Measurements from ENCODE around the gene ORC2. TPM values are rescaled to one million over a fixed set of nuclear protein-coding genes. Genes with fewer than 3 reads are reported as not detected.
"Not testable (repeated sequence)": the region's sequence is repeated elsewhere in the genome, so short reads cannot be mapped to it uniquely, and the experiment has no call there.

Gene ORC2
- total RNA-seq, 2 experiments from 2014 or later, result 49.2 to 52.6 TPM

GRCh38 chr2:200966770-200967169 is 3.3 kb upstream of the ORC2 start:
- H3K4me3 Mint-ChIP-seq, result no peak overlapping the region
- POLR2A ChIA-PET, result no interaction called here

GRCh38 chr2:200964498-200964897 is 1.0 kb upstream of the ORC2 start:
- POLR2A ChIA-PET, result no interaction called here
- H3K27ac Mint-ChIP-seq, result peak overlapping the region; percentile 98
- DNase-seq, result no peak
- no peaks in the 10 kb centered on the region for H3K9me3 Mint-ChIP-seq
- no peaks in the 10 kb centered on the region for H3K27me3 Mint-ChIP-seq
- peak overlapping the region; percentile 93 for H3K4me3 Mint-ChIP-seq
- H3K4me1 Mint-ChIP-seq, result peaks cover 65% of the 10 kb centered on the region
- peaks cover 23% of the 10 kb centered on the region for H3K36me3 Mint-ChIP-seq (ENCODE audit: low read depth)
- CTCF ChIA-PET, result interaction anchor here (0.6 to 4.9 kb wide), 8 partner anchors 11 to 1313 kb away, joined by 3 to 42 read pairs (median 5); no protein-coding TSS in a partner anchor

More at GRCh38 chr2:200966770-200967169, 3.3 kb upstream of the ORC2 start:
- CTCF ChIA-PET, result interaction anchor here (1.0 to 4.9 kb wide), 3 partner anchors 9 to 192 kb away, joined by 4 to 42 read pairs (median 5); no protein-coding TSS in a partner anchor
- peaks cover 22% of the 10 kb centered on the region for H3K36me3 Mint-ChIP-seq (ENCODE audit: low read depth)
- H3K27ac Mint-ChIP-seq, result no peak overlapping the region
- no peaks in the 10 kb centered on the region for H3K27me3 Mint-ChIP-seq
- no peak for DNase-seq
- peaks cover 56% of the 10 kb centered on the region for H3K4me1 Mint-ChIP-seq
- no peaks in the 10 kb centered on the region for H3K9me3 Mint-ChIP-seq

GRCh38 chr2:200963918-200964252 is 425 bp upstream of the ORC2 start:
- H3K9me3 Mint-ChIP-seq, H3K27me3 Mint-ChIP-seq, POLR2A ChIA-PET, DNase-seq: not testable (repeated sequence)
- H3K4me3 Mint-ChIP-seq, result peak overlapping the region; percentile 93
- peak overlapping the region; percentile 98 for H3K27ac Mint-ChIP-seq
- peaks cover 23% of the 10 kb centered on the region for H3K36me3 Mint-ChIP-seq (ENCODE audit: low read depth)
- H3K4me1 Mint-ChIP-seq, result peaks cover 66% of the 10 kb centered on the region
- CTCF ChIA-PET, result interaction anchor here (0.6 to 4.9 kb wide), 31 partner anchors 8 to 1314 kb away, joined by 3 to 42 read pairs (median 5); no protein-coding TSS in a partner anchor

- peak overlapping the region; percentile 98 for H3K27ac Mint-ChIP-seq
- no peaks in the 10 kb centered on the region for H3K9me3 Mint-ChIP-seq
- CTCF ChIA-PET, result interaction anchor here (0.7 to 4.9 kb wide), 34 partner anchors 9 to 395 kb away, joined by 3 to 42 read pairs (median 4); partner anchors contain the start of gene FLACC1
- no peaks in the 10 kb centered on the region for H3K27me3 Mint-ChIP-seq
- H3K4me3 Mint-ChIP-seq, result peak overlapping the region; percentile 93
- H3K36me3 Mint-ChIP-seq (ENCODE audit: low read depth), result peaks cover 24% of the 10 kb centered on the region
- H3K4me1 Mint-ChIP-seq, result peaks cover 60% of the 10 kb centered on the region
- POLR2A ChIA-PET, result no interaction called here
- DNase-seq, result no peak
Measured at GRCh38 chr2:200962811-200963123, 693 bp downstream of the ORC2 start.

GRCh38 chr2:200961674-200962073 is 1.8 kb downstream of the ORC2 start:
- DNase-seq, result no peak
- ChIA-PET CTCF (interaction anchor here (0.8 to 1.2 kb wide), 3 partner anchors 16 to 147 kb away, joined by 3 to 4 read pairs (median 3); no protein-coding TSS in a partner anchor), POLR2A (no interaction called here)
- no peaks in the 10 kb centered on the region for H3K9me3 Mint-ChIP-seq
- peak overlapping the region; percentile 93 for H3K4me3 Mint-ChIP-seq
- peaks cover 29% of the 10 kb centered on the region for H3K36me3 Mint-ChIP-seq (ENCODE audit: low read depth)
- peaks cover 57% of the 10 kb centered on the region for H3K4me1 Mint-ChIP-seq
- H3K27ac Mint-ChIP-seq, result no peak overlapping the region
- no peaks in the 10 kb centered on the region for H3K27me3 Mint-ChIP-seq

- Mint-ChIP-seq H3K27ac (no peak overlapping the region), H3K27me3 (no peaks in the 10 kb centered on the region), H3K9me3 (no peaks in the 10 kb centered on the region), H3K4me1 (peaks cover 7% of the 10 kb centered on the region), H3K36me3 (ENCODE audit: low read depth) (peaks cover 38% of the 10 kb centered on the region), H3K4me3 (no peak overlapping the region)
- ChIA-PET POLR2A (no interaction called here), CTCF (no interaction called here)
- DNase-seq, result no peak
Measured at GRCh38 chr2:200950378-200950777, 13.1 kb downstream of the ORC2 start.

- H3K27ac Mint-ChIP-seq, result peak overlapping the region; percentile 6
- H3K4me1 Mint-ChIP-seq, result peaks cover 14% of the 10 kb centered on the region
- no peaks in the 10 kb centered on the region for H3K27me3 Mint-ChIP-seq
- ChIA-PET POLR2A (interaction anchor here (0.7 kb wide), 1 partner anchor 56 kb away, joined by 3 read pairs; no protein-coding TSS in a partner anchor), CTCF (interaction anchor here (1.1 to 2.2 kb wide), 5 partner anchors 8 to 241 kb away, joined by 3 to 13 read pairs (median 4); partner anchors contain the start of gene ORC2)
- H3K36me3 Mint-ChIP-seq (ENCODE audit: low read depth), result peaks cover 39% of the 10 kb centered on the region
- no peaks in the 10 kb centered on the region for H3K9me3 Mint-ChIP-seq
- DNase-seq, result no peak
- H3K4me3 Mint-ChIP-seq, result no peak overlapping the region
Measured at GRCh38 chr2:200945395-200945729, 18.1 kb downstream of the ORC2 start.

- Mint-ChIP-seq H3K4me1 (peaks cover 14% of the 10 kb centered on the region), H3K4me3 (no peak overlapping the region), H3K9me3 (no peaks in the 10 kb centered on the region), H3K27ac (peak overlapping the region; percentile 6), H3K27me3 (no peaks in the 10 kb centered on the region), H3K36me3 (ENCODE audit: low read depth) (peaks cover 39% of the 10 kb centered on the region)
- ChIA-PET CTCF (interaction anchor here (0.6 to 2.2 kb wide), 8 partner anchors 9 to 1108 kb away, joined by 3 to 13 read pairs (median 4); partner anchors contain the start of gene ORC2), POLR2A (interaction anchor here (0.7 kb wide), 1 partner anchor 55 kb away, joined by 3 read pairs; no protein-coding TSS in a partner anchor)
- DNase-seq, result peak; percentile 12
Measured at GRCh38 chr2:200944467-200945394, 18.7 kb downstream of the ORC2 start.

GRCh38 chr2:200943527-200944105 is 19.8 kb downstream of the ORC2 start:
- no peak for DNase-seq
- H3K27ac Mint-ChIP-seq, result no peak overlapping the region
- H3K4me3 Mint-ChIP-seq, result no peak overlapping the region
- CTCF ChIA-PET, result interaction anchor here (1.4 kb wide), 1 partner anchor 18 kb away, joined by 4 read pairs; no protein-coding TSS in a partner anchor
- H3K9me3 Mint-ChIP-seq, result no peaks in the 10 kb centered on the region
- peaks cover 40% of the 10 kb centered on the region for H3K36me3 Mint-ChIP-seq (ENCODE audit: low read depth)
- H3K4me1 Mint-ChIP-seq, result peaks cover 14% of the 10 kb centered on the region
- H3K27me3 Mint-ChIP-seq, result no peaks in the 10 kb centered on the region
- POLR2A ChIA-PET, result no interaction called here

GRCh38 chr2:200939832-200940231 is 23.6 kb downstream of the ORC2 start:
- peaks cover 37% of the 10 kb centered on the region for H3K36me3 Mint-ChIP-seq (ENCODE audit: low read depth)
- H3K27ac Mint-ChIP-seq, result no peak overlapping the region
- no peak for DNase-seq
- no peaks in the 10 kb centered on the region for H3K9me3 Mint-ChIP-seq
- H3K4me3 Mint-ChIP-seq, result no peak overlapping the region
- ChIA-PET POLR2A (no interaction called here), CTCF (interaction anchor here (0.7 kb wide), 1 partner anchor 168 kb away, joined by 3 read pairs; no protein-coding TSS in a partner anchor)
- peaks cover 4% of the 10 kb centered on the region for H3K4me1 Mint-ChIP-seq
- no peaks in the 10 kb centered on the region for H3K27me3 Mint-ChIP-seq

GRCh38 chr2:200930947-200931626 is 32.4 kb downstream of the ORC2 start:
- H3K4me3 Mint-ChIP-seq, result no peak overlapping the region
- DNase-seq, result no peak
- no peak overlapping the region for H3K27ac Mint-ChIP-seq
- no peaks in the 10 kb centered on the region for H3K27me3 Mint-ChIP-seq
- POLR2A ChIA-PET, result no interaction called here
- CTCF ChIA-PET, result no interaction called here
- no peaks in the 10 kb centered on the region for H3K9me3 Mint-ChIP-seq
- no peaks in the 10 kb centered on the region for H3K4me1 Mint-ChIP-seq
- H3K36me3 Mint-ChIP-seq (ENCODE audit: low read depth), result peaks cover 34% of the 10 kb centered on the region

GRCh38 chr2:200929334-200930249 is 33.9 kb downstream of the ORC2 start:
- H3K4me1 Mint-ChIP-seq, result no peaks in the 10 kb centered on the region
- no peak overlapping the region for H3K27ac Mint-ChIP-seq
- POLR2A ChIA-PET, result interaction anchor here (0.6 kb wide), 2 partner anchors 75 to 124 kb away, joined by 3 to 6 read pairs; no protein-coding TSS in a partner anchor
- H3K9me3 Mint-ChIP-seq, result no peaks in the 10 kb centered on the region
- CTCF ChIA-PET, result no interaction called here
- no peaks in the 10 kb centered on the region for H3K27me3 Mint-ChIP-seq
- H3K4me3 Mint-ChIP-seq, result no peak overlapping the region
- H3K36me3 Mint-ChIP-seq (ENCODE audit: low read depth), result peaks cover 29% of the 10 kb centered on the region
- DNase-seq, result no peak
